GM06990 (cell line): Measurements from ENCODE around the gene MED9.

Experiments used
- DNase-seq: peaks from one replicate; pipeline ENCODE4 v3.0.0-alpha.2; 2011; ENCODE audit not compliant: insufficient read length; ENCODE audit errors: extremely low read depth
- H3K27me3 ChIP-seq: replicated peaks from 2 replicates; pipeline ENCODE4 v1.6.0; 2011; ENCODE audit warnings: low read length; ENCODE audit not compliant: control insufficient read depth, insufficient read depth
- H3K36me3 ChIP-seq: 2 replicates; pipeline ENCODE4 v1.5.1; 2011; ENCODE audit warnings: low read length; ENCODE audit not compliant: control insufficient read depth, insufficient read depth
- H3K4me3 ChIP-seq: replicated peaks from 2 replicates; pipeline ENCODE4 v1.5.1; 2011; ENCODE audit warnings: low read depth, mild to moderate bottlenecking, control low read depth, low read length
- CTCF ChIP-seq: IDR thresholded peaks from 2 replicates; pipeline ENCODE4 v1.5.1; 2011; ENCODE audit warnings: low read length, control low read depth, mild to moderate bottlenecking, inconsistent platforms; ENCODE audit not compliant: insufficient read depth, poor library complexity, severe bottlenecking

MED9 gene

GRCh38 chr17:17497845-17498520 is 21.2 kb downstream of the MED9 start:
- TF ChIP-seq CTCF, result no peak
- Histone ChIP-seq H3K36me3 (no peaks in the 10 kb centered on the region), H3K27me3 (no peaks in the 10 kb centered on the region; the same call in none of the 2 replicates), H3K4me3 (no peak overlapping the region)
- DNase-seq, result no peak

GRCh38 chr17:17498606-17499301 is 22.0 kb downstream of the MED9 start:
- DNase-seq, result no peak
- no peak overlapping the region for H3K4me3 ChIP-seq
- no peaks in the 10 kb centered on the region; the same call in none of the 2 replicates for H3K27me3 ChIP-seq
- H3K36me3 ChIP-seq, result no peaks in the 10 kb centered on the region
- no peak for TF ChIP-seq CTCF

- no peaks in the 10 kb centered on the region for H3K36me3 ChIP-seq
- DNase-seq, result no peak
- TF ChIP-seq CTCF, result no peak
- no peak overlapping the region for H3K4me3 ChIP-seq
- no peaks in the 10 kb centered on the region; the same call in none of the 2 replicates for H3K27me3 ChIP-seq
Measured at GRCh38 chr17:17499402-17500145, 22.8 kb downstream of the MED9 start.

GRCh38 chr17:17500999-17501605 is 24.3 kb downstream of the MED9 start:
- Histone ChIP-seq H3K27me3 (no peaks in the 10 kb centered on the region; the same call in none of the 2 replicates), H3K36me3 (no peaks in the 10 kb centered on the region), H3K4me3 (no peak overlapping the region)
- TF ChIP-seq CTCF, result no peak
- DNase-seq, result no peak

GRCh38 chr17:17502741-17503565 is 26.2 kb downstream of the MED9 start:
- Histone ChIP-seq H3K4me3 (no peak overlapping the region), H3K27me3 (no peaks in the 10 kb centered on the region; the same call in 1 of the 2 replicates), H3K36me3 (no peaks in the 10 kb centered on the region)
- no peak for DNase-seq
- no peak for TF ChIP-seq CTCF
